ENCODE measurements around the gene MACROH2A1.

Gene MACROH2A1

GRCh38 chr5:135318037-135318436 lies 81.0 kb downstream of the MACROH2A1 start (continued):
- TF ChIP-seq PATZ1 (CRISPR knock-in tag; IDR thresholded peaks at IDR 0.05; ENCODE audit: borderline replicate concordance) (no peak), BACH2 (CRISPR knock-in tag; IDR thresholded peaks at IDR 0.05; ENCODE audit: borderline replicate concordance) (no peak), CSDC2 (CRISPR knock-in tag; IDR thresholded peaks at IDR 0.05) (no peak), ZNF565 (CRISPR knock-in tag; conservative IDR thresholded peaks at IDR 0.05; ENCODE audit: low read depth) (no peak)

- TF ChIP-seq ZNF8 (CRISPR knock-in tag; IDR thresholded peaks at IDR 0.05), result no peak
- no peak for TF ChIP-seq SNAI2 (CRISPR knock-in tag; IDR thresholded peaks at IDR 0.05)
- no peak for TF ChIP-seq RARB (CRISPR knock-in tag; IDR thresholded peaks at IDR 0.05)
- TF ChIP-seq CSRNP3 (CRISPR knock-in tag; IDR thresholded peaks at IDR 0.05), result no peak
- no peak for TF ChIP-seq PPARA (CRISPR knock-in tag; IDR thresholded peaks at IDR 0.05; ENCODE audit: borderline replicate concordance)
- TF ChIP-seq POU6F1 (CRISPR knock-in tag; IDR thresholded peaks at IDR 0.05; ENCODE audit: borderline replicate concordance, low read depth), result no peak
- no peak for TF ChIP-seq ISL1 (CRISPR knock-in tag; IDR thresholded peaks at IDR 0.05)
- TF ChIP-seq ESRRG (CRISPR knock-in tag; IDR thresholded peaks at IDR 0.05), result no peak
- TF ChIP-seq TCF4 (CRISPR knock-in tag; IDR thresholded peaks at IDR 0.05; ENCODE audit: borderline replicate concordance), result no peak
- TF ChIP-seq OSR1 (CRISPR knock-in tag; IDR thresholded peaks at IDR 0.05), result no peak
- TF ChIP-seq CREB5 (CRISPR knock-in tag; IDR thresholded peaks at IDR 0.05; ENCODE audit: low read depth), result no peak
- TF ChIP-seq TOX (CRISPR knock-in tag; IDR thresholded peaks at IDR 0.05; ENCODE audit: borderline replicate concordance), result no peak
- no peak for TF ChIP-seq TSHZ2 (CRISPR knock-in tag; IDR thresholded peaks at IDR 0.05)
- TF ChIP-seq ZNF70 (CRISPR knock-in tag; IDR thresholded peaks at IDR 0.05), result no peak
- no peak for TF ChIP-seq BACH2 (CRISPR knock-in tag; IDR thresholded peaks at IDR 0.05; ENCODE audit: borderline replicate concordance)
Observed at GRCh38 chr5:135317286-135317685, 81.7 kb downstream of the MACROH2A1 start.

GRCh38 chr5:135315386-135315785 lies 83.6 kb downstream of the MACROH2A1 start:
- ATAC-seq, result no peak
- TF ChIP-seq ISL1 (CRISPR knock-in tag; IDR thresholded peaks at IDR 0.05) (no peak), ZNF8 (CRISPR knock-in tag; IDR thresholded peaks at IDR 0.05) (no peak), PATZ1 (CRISPR knock-in tag; IDR thresholded peaks at IDR 0.05; ENCODE audit: borderline replicate concordance) (no peak), BACH2 (CRISPR knock-in tag; IDR thresholded peaks at IDR 0.05; ENCODE audit: borderline replicate concordance) (no peak), CSRNP3 (CRISPR knock-in tag; IDR thresholded peaks at IDR 0.05) (no peak), TSHZ2 (CRISPR knock-in tag; IDR thresholded peaks at IDR 0.05) (no peak), RARB (CRISPR knock-in tag; IDR thresholded peaks at IDR 0.05) (no peak), CSDC2 (CRISPR knock-in tag; IDR thresholded peaks at IDR 0.05) (no peak), PPARA (CRISPR knock-in tag; IDR thresholded peaks at IDR 0.05; ENCODE audit: borderline replicate concordance) (no peak), POU6F1 (CRISPR knock-in tag; IDR thresholded peaks at IDR 0.05; ENCODE audit: borderline replicate concordance, low read depth) (no peak), ZC3H10 (CRISPR knock-in tag; IDR thresholded peaks at IDR 0.05) (no peak)

More at GRCh38 chr5:135317286-135317685, 81.7 kb downstream of the MACROH2A1 start:
- ATAC-seq, result no peak

Data from SK-N-SH treated with all-trans-retinoic acid at 6 μM for 48 hours (cell line).